ENCODE data around the gene F2RL1. TPM values are rescaled to one million over a fixed set of nuclear protein-coding genes. Genes with fewer than 3 reads are reported as not detected.
"Not testable (repeated sequence)": the region's sequence is repeated elsewhere in the genome, so short reads cannot be mapped to it uniquely, and the experiment has no call there.

F2RL1 gene, protein sequence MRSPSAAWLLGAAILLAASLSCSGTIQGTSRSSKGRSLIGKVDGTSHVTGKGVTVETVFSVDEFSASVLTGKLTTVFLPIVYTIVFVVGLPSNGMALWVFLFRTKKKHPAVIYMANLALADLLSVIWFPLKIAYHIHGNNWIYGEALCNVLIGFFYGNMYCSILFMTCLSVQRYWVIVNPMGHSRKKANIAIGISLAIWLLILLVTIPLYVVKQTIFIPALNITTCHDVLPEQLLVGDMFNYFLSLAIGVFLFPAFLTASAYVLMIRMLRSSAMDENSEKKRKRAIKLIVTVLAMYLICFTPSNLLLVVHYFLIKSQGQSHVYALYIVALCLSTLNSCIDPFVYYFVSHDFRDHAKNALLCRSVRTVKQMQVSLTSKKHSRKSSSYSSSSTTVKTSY
- polyA plus RNA-seq (2013, experiment 1 of 2): 2.7 TPM
- polyA plus RNA-seq (2013, experiment 2 of 2): 2.9 TPM

DNA sequence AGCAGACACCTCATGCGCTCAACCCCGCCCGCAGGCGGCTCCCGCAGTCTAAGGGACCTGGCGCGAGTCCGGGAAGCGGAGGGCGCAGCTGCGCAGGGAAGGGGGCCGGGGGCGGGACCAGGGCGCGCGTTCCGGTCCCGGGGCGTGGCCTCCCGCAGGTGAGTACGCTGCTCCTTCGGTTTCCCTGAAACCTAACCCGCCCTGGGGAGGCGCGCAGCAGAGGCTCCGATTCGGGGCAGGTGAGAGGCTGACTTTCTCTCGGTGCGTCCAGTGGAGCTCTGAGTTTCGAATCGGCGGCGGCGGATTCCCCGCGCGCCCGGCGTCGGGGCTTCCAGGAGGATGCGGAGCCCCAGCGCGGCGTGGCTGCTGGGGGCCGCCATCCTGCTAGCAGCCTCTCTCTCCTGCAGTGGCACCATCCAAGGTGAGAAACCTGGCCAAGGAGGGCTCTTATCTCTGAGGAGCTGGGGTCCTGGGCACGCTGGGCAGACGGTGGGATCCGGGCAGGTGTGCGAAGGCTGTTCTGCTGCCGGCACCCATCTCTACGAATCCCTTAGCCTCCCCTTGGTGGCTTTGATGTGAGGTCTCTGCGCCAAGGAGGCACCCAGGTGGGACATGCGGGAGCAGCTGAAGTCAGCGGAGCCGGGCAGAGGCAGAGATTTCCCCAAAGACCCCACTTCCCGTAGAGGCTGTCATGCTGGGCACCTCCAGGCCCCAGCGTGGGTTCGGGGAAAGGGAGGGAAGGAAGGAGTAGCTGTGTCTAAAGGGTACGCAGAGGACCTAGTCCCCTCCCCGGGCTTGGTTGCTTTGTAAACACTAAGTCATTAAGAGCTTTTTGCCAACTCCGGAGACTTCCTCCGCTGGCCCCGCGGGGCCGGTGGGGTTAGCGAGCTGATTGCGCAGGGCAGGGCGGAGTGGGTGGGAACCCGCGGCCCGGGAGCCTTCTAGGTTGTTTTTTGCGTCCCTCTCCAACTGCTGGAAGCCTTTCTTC, at the start of gene F2RL1:
Gene F2RL1 (plus strand): TSS at position 187 of the 988 bp plus-strand sequence. CDS start 153 bp downstream, at position 340.
- no CpG with 5 or more reads among the region's 72 CpGs for WGBS, 2 donors (ENCODE audit: extremely low coverage in 2 of 2, insufficient read length in 2 of 2, insufficient replicate concordance in 1 of 2)
- Histone ChIP-seq H3K36me3 (replicated peaks in 1 of 2; ENCODE audit: control insufficient read depth in 2 of 2, insufficient read depth in 2 of 2, low read length in 2 of 2) (no peaks in the 10 kb centered on the region), H3K4me3 (ENCODE audit: low read length in 2 of 2) (peak within 1 kb of the TSS; percentile 44 to 87), H3K27ac (replicated peaks; ENCODE audit: low read length) (no peak within 1 kb of the TSS), H2BK5ac (ENCODE audit: low read length) (peak within 1 kb of the TSS; percentile 90), H3K4me1 (ENCODE audit: control insufficient read depth in 2 of 2, insufficient read depth in 1 of 2, low read depth in 1 of 2, low read length in 2 of 2) (peaks cover 10 to 12% of the 10 kb centered on the region in 2 donors), H3K79me1 (ENCODE audit: low read depth, low read length) (no peaks in the 10 kb centered on the region), H2BK15ac (ENCODE audit: low read length) (peak within 1 kb of the TSS; percentile 38), H3K9ac (ENCODE audit: low read depth, low read length, poor library complexity) (no peak within 1 kb of the TSS), H3K4ac (ENCODE audit: low read length) (no peak within 1 kb of the TSS), H3K18ac (ENCODE audit: low read length) (peak within 1 kb of the TSS; percentile 84), H3K4me2 (ENCODE audit: insufficient read depth, low read length, poor library complexity, severe bottlenecking) (peak within 1 kb of the TSS; percentile 72), H4K8ac (ENCODE audit: low read depth, low read length) (no peak within 1 kb of the TSS), H3K23ac (ENCODE audit: low read depth, low read length, poor library complexity) (peak within 1 kb of the TSS; percentile 17), H3K14ac (ENCODE audit: low read length) (peak within 1 kb of the TSS; percentile 89), H2AFZ (ENCODE audit: low read length) (peak within 1 kb of the TSS; percentile 90), H3K9me3 (replicated peaks in 1 of 2; ENCODE audit: control insufficient read depth in 2 of 2, insufficient read depth in 1 of 2, low read depth in 1 of 2, low read length in 2 of 2) (no peaks in the 10 kb centered on the region), H3K27me3 (ENCODE audit: control insufficient read depth in 3 of 3, insufficient read depth in 3 of 3, low read depth in 1 of 3, low read length in 3 of 3) (peaks cover 11 to 25% (median 16%) of the 10 kb centered on the region in 3 experiments), H2AK5ac (ENCODE audit: low read depth, low read length) (peak within 1 kb of the TSS; percentile 68), H2BK12ac (ENCODE audit: low read length) (no peak within 1 kb of the TSS), H2BK120ac (ENCODE audit: low read depth, low read length) (no peak within 1 kb of the TSS), H4K91ac (ENCODE audit: low read depth, low read length, poor library complexity) (no peak within 1 kb of the TSS)
- DNase-seq (ENCODE audit: low spot score): peak; percentile 57

DNA sequence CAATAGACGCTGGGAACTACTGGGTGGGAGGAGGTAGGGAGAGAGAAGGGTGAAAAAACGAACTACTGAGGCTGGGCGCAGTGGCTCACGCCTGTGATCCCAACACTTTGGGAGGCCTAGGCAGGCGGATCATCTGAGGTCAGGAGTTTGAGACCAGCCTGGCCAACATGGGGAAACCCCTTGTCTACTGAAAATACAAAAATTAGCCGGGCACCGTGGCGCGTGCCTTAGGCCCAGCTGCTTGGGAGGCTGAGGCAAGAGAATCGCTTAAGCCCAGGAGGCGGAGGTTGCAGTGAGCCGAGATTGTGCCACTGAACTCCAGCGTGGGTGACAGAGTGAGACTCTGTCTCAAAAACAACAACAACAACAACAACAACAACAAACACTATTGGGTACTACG, 47.8 kb upstream of the F2RL1 start:
- not testable (repeated sequence) for H3K4me2 ChIP-seq (ENCODE audit: insufficient read depth, low read length, poor library complexity, severe bottlenecking); H3K27ac ChIP-seq (replicated peaks; ENCODE audit: low read length); H3K36me3 ChIP-seq (replicated peaks in 1 of 2; ENCODE audit: control insufficient read depth in 2 of 2, insufficient read depth in 2 of 2, low read length in 2 of 2); H3K9ac ChIP-seq (ENCODE audit: low read depth, low read length, poor library complexity); H2BK15ac ChIP-seq (ENCODE audit: low read length); H3K23ac ChIP-seq (ENCODE audit: low read depth, low read length, poor library complexity); H4K8ac ChIP-seq (ENCODE audit: low read depth, low read length); H2AK5ac ChIP-seq (ENCODE audit: low read depth, low read length); H3K18ac ChIP-seq (ENCODE audit: low read length); H2AFZ ChIP-seq (ENCODE audit: low read length); H3K79me1 ChIP-seq (ENCODE audit: low read depth, low read length); H2BK120ac ChIP-seq (ENCODE audit: low read depth, low read length); H3K14ac ChIP-seq (ENCODE audit: low read length); DNase-seq (ENCODE audit: low spot score); H2BK12ac ChIP-seq (ENCODE audit: low read length); H3K9me3 ChIP-seq (replicated peaks in 1 of 2; ENCODE audit: control insufficient read depth in 2 of 2, insufficient read depth in 1 of 2, low read depth in 1 of 2, low read length in 2 of 2); H3K4me1 ChIP-seq (ENCODE audit: control insufficient read depth in 2 of 2, insufficient read depth in 1 of 2, low read depth in 1 of 2, low read length in 2 of 2); H3K27me3 ChIP-seq (ENCODE audit: control insufficient read depth in 3 of 3, insufficient read depth in 3 of 3, low read depth in 1 of 3, low read length in 3 of 3); H4K91ac ChIP-seq (ENCODE audit: low read depth, low read length, poor library complexity); H2BK5ac ChIP-seq (ENCODE audit: low read length); H3K4ac ChIP-seq (ENCODE audit: low read length); H3K4me3 ChIP-seq (ENCODE audit: low read length in 2 of 2)
- WGBS, 2 donors (ENCODE audit: extremely low coverage in 2 of 2, insufficient read length in 2 of 2, insufficient replicate concordance in 1 of 2): no CpG with 5 or more reads among the region's 14 CpGs

DNA sequence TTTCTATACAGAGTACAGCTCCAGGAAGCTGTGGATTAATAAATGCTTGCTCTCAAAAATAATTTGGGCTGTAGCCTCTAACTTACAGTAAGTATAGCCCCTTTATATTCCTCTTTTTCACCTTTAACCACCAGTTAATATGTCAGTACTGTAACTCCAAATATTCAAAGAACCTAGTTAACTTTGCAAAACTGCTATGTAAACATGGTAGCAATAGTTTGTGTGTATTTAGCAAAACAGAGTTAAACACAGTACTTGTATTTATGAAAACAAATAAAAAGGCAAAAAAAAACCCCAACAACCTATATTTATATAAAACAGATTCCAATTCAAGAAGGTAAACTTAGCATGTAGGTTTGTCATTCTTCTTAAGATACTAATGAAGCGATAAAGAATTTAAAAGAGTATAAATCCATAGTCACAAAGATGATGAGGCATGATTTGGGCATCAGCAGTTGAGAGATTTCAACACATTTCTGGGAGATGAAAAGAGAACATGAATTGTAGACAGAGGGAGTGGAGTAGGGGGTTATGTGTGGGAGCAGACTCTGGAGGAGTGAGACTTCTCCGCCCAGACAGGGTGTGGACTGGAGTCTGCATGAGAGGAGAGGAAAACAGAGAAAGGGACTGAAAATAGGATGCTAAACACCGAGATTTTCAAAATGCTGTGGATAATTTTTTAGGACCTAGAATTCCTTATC, 47.0 kb upstream of the F2RL1 start:
- no peak overlapping the region for H3K18ac ChIP-seq (ENCODE audit: low read length)
- no peak overlapping the region for H3K27ac ChIP-seq (replicated peaks; ENCODE audit: low read length)
- no peaks in the 10 kb centered on the region for H3K9me3 ChIP-seq (replicated peaks in 1 of 2; ENCODE audit: control insufficient read depth in 2 of 2, insufficient read depth in 1 of 2, low read depth in 1 of 2, low read length in 2 of 2)
- no peaks in the 10 kb centered on the region for H3K4me1 ChIP-seq (ENCODE audit: control insufficient read depth in 2 of 2, insufficient read depth in 1 of 2, low read depth in 1 of 2, low read length in 2 of 2)
- H3K79me1 ChIP-seq (ENCODE audit: low read depth, low read length): no peaks in the 10 kb centered on the region
- H2AK5ac ChIP-seq (ENCODE audit: low read depth, low read length): no peak overlapping the region
- no CpG with 5 or more reads among the region's 3 CpGs for WGBS, 2 donors (ENCODE audit: extremely low coverage in 2 of 2, insufficient read length in 2 of 2, insufficient replicate concordance in 1 of 2)
- no peaks in the 10 kb centered on the region for H3K36me3 ChIP-seq (replicated peaks in 1 of 2; ENCODE audit: control insufficient read depth in 2 of 2, insufficient read depth in 2 of 2, low read length in 2 of 2)
- no peak overlapping the region for H3K9ac ChIP-seq (ENCODE audit: low read depth, low read length, poor library complexity)
- no peak overlapping the region for H2BK15ac ChIP-seq (ENCODE audit: low read length)
- H3K4me3 ChIP-seq (ENCODE audit: low read length in 2 of 2): no peak overlapping the region
- no peak overlapping the region for H3K23ac ChIP-seq (ENCODE audit: low read depth, low read length, poor library complexity)
- no peak overlapping the region for H2BK12ac ChIP-seq (ENCODE audit: low read length)
- no peak overlapping the region for H3K14ac ChIP-seq (ENCODE audit: low read length)
- no peaks in the 10 kb centered on the region for H3K27me3 ChIP-seq (ENCODE audit: control insufficient read depth in 3 of 3, insufficient read depth in 3 of 3, low read depth in 1 of 3, low read length in 3 of 3)
- no peak overlapping the region for H2BK120ac ChIP-seq (ENCODE audit: low read depth, low read length)
- no peak overlapping the region for H4K8ac ChIP-seq (ENCODE audit: low read depth, low read length)
- no peak for DNase-seq (ENCODE audit: low spot score)
- H2BK5ac ChIP-seq (ENCODE audit: low read length): no peak overlapping the region
- H4K91ac ChIP-seq (ENCODE audit: low read depth, low read length, poor library complexity): no peak overlapping the region
- H3K4me2 ChIP-seq (ENCODE audit: insufficient read depth, low read length, poor library complexity, severe bottlenecking): no peak overlapping the region
- H2AFZ ChIP-seq (ENCODE audit: low read length): no peak overlapping the region
- no peak overlapping the region for H3K4ac ChIP-seq (ENCODE audit: low read length)
